NCI-H748 treated with DMSO at 0.1 percent for 48 hours (cell line): Measurements from ENCODE around the gene HOXD11.
A peak's percentile ranks its signal among the peaks of the same experiment; 100 is the strongest.

Source experiments
- DNase-seq: peaks from one replicate; lab custom pipeline; 2025; lab: John Stamatoyannopoulos, UW

The HOXD11 gene

DNA sequence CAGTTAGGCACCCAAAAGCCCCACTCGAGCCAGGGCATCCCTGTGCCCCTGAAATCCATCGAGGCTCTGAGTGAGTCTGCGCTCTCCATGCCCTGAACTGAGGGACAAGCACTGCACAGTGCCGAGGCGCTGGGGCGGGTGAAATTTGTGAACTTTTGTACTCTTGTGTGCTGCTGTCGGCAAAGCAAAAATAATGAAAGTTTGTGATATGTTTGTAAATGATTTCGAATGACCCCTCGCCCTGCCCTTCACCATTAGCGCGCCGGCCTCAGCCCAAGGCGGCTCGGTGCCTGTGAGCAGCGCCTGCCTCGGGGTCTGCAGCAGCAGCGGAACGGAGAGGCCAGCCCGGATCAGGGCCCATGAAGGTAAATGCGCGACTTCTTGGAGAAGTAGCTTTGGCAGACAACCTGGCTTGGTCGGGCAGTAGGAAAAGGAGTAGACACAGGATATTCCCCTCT, 42.4 kb downstream of the HOXD11 start:
- DNase-seq = no peak

DNA sequence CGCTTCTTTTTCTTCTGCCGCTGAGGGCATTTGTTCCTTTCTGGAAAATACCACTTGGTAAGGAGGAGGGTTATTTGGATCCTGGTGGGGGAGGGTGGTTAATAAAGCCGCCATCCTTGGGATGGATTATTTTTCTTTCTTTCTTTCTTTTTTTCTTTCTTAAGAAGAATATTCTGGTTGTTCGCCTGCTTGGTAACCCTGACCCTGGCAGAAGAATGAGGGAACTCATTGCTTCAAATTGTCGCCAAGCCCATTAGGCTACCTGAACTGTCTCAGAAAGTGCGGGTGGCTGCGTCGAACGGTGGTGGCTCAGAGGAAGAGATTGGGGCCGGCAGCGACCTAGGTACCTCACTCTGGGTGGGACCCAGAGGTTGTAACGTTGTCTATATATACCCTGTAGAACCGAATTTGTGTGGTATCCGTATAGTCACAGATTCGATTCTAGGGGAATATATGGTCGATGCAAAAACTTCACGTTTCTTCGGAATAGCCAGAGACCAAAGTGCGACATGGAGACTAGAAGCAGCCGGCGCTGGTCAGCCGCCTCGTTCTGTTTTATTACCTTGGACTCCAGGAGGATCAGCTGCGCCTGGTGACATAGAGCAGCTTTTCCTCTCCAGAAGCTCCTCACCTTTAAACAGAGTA, 43.0 kb downstream of the HOXD11 start:
- no peak for DNase-seq

DNA sequence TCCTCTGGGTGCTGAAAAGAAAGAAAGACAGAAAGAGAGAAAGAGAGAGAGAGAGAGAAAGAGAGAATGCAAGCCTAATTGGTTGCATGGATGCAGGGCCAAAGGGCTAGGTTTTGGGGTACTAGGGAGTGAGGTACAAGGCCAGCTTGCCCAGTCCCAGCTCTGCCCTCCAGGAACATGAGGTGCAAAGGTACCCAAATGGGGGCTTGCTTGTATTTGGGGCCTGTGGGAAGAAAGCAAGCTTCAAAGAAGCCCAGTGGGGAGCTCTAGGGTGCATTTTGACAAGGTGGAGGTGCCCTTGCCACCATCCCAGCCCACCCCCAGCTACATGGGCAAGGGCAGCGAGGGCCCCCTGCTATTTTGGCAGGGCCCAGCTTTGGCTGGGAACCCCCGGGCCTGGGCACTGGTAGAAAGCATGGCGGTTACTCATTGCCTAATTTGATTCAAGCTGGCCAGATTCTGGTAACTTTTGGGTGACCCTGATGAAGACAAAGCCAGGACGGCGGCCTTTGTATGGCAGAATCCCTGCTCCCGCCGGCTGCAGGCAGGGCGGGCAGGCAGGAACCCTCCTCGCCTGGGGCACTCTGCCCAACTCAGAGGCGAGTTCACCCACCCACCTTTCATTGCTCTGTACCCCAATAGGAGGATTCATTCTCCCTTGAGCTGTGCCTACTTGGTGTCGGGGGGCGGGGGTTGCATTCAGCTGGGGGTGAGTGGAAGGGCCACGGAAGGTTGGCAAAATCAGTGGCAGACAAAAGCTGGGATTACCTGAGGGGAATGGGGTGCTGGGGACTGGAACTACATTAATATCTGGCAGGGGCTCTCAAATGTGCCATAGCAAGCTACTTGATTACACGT, 43.7 kb downstream of the HOXD11 start:
- no peak for DNase-seq

DNA sequence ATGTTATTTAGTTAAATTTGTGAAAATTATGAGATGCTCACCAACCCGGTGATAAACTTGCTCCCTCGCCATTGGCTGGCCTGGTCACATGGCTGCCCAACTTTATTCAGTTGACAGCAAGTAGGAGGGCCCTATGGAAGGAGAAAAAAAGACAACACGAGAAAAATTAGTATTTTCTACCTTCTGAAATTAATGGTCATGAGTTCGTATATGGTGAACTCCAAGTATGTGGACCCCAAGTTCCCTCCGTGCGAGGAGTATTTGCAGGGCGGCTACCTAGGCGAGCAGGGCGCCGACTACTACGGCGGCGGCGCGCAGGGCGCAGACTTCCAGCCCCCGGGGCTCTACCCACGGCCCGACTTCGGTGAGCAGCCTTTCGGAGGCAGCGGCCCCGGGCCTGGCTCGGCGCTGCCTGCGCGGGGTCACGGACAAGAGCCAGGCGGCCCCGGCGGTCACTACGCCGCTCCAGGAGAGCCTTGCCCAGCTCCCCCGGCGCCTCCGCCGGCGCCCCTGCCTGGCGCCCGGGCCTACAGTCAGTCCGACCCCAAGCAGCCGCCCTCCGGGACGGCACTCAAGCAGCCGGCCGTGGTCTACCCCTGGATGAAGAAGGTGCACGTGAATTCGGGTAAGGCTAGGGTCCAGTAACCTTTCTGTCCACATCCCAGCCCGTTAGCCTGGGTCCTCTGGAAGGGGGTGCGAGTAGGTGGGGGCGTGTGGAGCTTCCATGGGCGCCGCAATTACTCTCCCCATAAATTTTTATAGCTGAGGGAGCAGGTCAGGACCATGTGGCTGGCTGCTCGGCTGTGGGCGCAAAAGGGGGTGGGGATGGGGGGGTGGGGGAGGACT, 44.6 kb downstream of the HOXD11 start, which contains the start of gene HOXD4:
TSS of gene HOXD4 (plus strand) at position 109 of the 846 bp plus-strand sequence. CDS start at position 193, 84 bp downstream.
- no peak for DNase-seq

DNA sequence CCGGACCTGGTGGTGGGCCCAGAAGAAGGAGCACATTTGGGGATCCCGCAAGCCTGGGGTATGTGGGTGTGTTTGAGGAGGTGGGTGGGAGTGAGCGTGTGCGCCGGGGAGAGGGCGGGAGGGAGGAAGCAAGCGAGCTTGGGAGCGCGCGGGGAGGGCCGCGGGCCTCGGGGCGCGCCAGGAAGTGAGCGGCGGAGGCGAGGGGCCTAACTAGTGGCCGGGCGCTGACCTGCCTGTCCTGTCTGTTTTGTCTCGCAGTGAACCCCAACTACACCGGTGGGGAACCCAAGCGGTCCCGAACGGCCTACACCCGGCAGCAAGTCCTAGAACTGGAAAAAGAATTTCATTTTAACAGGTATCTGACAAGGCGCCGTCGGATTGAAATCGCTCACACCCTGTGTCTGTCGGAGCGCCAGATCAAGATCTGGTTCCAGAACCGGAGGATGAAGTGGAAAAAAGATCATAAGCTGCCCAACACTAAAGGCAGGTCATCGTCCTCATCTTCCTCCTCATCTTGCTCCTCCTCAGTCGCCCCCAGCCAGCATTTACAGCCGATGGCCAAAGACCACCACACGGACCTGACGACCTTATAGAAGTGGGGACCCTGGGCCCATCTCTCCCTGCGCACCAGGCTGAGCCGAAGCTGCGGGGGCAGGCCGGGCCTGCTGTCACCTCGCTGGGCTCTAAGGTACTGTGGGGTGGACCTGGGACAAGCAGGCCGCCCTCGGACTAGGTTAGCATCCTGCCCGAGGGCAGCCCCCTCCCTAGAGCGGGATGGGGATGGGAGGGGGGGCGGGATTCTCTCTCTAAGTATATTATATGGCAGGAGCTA, 45.5 kb downstream of the HOXD11 start:
- no peak for DNase-seq

DNA sequence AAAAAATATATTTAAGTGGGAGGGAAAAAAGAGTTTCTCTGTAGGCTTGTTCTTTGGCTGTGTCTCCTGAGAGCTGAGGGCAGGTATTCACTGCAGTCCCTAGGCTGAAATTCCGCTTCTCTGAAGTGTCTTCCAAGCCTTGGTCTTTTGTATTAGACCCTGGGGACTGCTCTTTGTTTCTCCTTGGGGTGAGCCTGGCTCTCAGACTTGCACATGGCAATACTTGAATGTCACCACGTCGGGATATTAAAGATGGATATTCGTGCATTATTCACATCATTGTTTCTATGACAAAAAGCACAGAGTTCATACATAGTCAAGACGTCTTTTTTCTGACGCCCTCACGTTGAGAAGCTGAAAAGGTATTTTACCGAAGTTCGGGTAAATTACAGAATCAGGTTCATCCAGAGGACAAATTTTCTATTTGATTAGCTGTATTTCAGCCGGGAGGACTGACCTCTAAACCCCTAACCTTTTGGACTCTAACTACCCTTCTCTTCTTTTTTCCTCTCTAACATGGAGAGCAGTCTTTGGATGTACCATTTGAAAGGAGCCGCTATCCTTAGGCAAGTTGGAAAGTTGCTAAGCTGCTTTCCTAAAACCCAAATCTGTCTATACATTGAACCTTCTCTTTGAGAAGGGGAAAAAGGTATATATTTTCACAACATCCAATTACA, 47.6 kb downstream of the HOXD11 start:
- DNase-seq = no peak

DNA sequence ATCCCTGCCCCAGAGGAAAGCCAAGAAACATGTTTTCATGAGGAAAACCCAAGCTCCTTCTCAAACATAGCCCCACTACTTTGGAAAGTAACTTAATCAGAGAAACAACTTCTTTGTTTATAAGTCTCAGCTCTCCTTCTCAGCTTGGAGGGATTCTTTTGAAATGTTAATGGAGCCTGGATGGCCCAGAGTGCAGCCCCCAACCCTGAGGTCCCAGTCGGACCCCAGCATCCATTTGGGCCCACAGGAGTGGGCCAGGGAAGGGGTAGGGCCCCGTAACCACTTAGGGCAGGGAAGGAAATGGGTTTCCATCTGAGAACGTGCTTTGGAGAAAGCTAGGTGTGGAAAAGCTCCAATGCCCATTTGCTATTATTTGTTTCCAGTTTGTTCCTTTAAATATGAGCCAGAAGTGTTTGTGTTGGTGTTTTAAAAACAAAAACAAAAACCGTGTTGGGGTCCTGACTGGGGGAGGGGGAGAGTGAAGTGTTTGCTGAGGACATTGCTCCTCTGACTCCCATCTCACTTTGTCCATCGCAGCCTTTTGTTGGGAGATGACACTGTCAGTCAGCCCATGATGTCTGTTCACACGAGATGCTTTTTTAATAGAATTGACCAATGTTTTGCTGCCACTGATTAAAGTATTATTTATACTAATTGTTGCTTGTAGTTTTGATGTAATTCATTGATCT, 48.4 kb downstream of the HOXD11 start:
- DNase-seq = no peak

DNA sequence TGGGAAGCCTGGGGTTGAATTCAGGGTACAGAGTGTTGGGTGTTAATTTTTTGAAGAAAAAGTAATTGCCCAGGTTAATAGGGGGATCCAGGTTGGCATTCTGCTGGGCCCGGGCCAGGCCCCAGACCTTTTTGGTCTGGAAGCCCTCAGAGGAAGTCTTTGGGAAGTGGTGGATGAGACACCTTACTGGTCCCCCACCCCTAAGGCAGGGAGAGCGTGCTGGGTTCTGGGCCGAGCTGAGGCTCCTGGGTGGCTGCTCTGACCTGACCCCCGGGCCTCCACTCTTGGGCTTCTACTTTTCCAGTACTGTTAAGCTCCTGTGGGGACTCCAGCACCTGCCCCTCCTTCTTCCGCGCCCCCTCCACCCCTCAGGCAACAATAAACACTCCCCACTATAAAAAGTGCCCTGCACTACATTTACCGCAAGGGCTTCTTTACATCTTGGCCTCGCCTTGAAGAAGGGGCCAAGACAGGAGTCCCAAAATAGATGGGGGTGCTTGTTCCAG, 49.3 kb downstream of the HOXD11 start:
- no peak for DNase-seq

DNA sequence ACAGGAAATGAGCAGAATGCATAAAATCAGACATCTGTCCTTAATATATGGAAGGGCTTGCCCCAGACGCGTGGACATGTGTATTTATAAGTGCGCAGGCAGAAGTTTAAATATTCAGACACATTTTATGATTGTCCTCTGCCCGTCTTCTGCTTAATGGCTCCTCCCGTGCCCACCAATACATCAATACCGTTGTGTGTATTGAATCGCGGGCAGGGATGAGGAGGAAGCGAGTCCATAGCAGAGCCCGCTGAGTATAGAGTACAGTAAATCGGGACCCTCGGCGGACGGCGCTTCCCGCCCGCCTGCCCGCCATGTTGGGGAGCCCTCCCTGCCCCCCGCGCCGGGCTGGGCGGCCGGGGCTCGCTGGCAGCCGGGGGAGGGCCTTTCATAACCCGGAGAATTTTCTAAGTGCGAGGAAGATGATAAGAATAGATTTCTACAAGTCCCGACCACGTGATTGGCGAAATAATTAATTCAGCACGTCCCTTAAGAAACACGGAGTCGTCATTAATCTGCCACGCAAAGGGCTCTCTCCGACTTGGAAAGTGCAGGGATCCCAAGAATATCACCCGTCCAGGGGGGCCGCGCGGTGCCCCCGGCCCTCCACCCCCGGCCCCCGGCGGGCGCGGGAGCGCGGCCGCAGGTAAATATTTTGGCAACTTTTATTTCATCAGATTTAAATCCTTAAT, 49.9 kb downstream of the HOXD11 start, which contains the start of gene HOXD3:
TSS of gene HOXD3 (plus strand) at position 501 of the 692 bp plus-strand sequence. CDS start 11,808 bp downstream, outside the sequence.
- DNase-seq = peak; percentile 53

DNA sequence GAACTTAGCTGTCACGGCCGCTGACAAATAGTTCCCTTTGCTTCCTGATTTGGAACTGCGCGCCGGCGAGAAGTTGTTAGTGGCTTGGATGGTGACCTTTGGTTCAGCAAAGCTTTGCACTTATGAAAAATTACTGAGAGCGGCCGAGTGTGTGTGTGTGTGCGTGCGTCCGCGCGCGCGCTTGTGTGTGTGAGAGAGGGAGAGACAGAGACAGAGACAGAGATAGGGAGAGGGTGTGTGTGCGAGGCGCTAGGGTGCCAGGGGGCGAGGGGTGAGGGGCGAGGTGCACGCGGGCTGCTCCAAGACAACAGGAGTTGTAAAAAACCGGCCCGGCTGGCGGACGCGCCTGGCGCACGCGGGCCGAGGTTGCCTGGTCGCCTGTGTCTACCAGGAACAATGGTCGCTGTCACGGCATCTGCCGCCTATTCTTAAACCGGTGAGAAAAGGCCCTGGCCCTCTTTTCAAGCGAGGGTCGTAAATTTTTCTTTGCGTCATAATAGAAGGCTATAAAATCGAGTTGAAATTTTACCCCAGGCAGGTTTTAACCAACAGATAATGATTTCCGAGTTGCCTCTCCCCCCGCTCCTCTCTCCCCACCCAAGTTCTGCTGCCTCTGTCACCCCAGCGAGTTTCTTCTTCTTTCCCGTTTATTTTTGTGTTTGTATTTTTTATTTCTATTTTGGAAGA, 50.6 kb downstream of the HOXD11 start:
- peak; percentile 77 for DNase-seq

DNA sequence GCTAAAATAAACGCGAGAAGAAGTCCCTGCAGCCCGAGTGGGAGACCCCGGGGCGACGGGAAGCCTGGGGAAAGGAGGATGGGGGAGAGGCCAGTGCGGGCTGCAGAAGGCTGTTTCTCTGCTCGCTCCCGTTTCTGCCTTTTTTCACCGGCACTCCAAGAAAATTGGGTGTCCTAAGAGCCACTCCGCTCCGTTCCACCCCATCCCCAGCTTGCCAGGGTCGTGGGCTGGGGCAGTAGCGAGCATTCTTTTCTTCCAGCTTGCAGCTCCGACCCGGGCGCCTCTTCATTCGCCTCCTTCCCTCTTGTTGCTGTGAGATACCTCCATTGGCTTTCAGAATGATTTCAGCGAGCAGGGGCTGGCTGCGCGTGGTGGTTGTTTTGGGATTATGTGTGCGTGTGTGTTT, 51.1 kb downstream of the HOXD11 start:
- DNase-seq = peak; percentile 71

DNA sequence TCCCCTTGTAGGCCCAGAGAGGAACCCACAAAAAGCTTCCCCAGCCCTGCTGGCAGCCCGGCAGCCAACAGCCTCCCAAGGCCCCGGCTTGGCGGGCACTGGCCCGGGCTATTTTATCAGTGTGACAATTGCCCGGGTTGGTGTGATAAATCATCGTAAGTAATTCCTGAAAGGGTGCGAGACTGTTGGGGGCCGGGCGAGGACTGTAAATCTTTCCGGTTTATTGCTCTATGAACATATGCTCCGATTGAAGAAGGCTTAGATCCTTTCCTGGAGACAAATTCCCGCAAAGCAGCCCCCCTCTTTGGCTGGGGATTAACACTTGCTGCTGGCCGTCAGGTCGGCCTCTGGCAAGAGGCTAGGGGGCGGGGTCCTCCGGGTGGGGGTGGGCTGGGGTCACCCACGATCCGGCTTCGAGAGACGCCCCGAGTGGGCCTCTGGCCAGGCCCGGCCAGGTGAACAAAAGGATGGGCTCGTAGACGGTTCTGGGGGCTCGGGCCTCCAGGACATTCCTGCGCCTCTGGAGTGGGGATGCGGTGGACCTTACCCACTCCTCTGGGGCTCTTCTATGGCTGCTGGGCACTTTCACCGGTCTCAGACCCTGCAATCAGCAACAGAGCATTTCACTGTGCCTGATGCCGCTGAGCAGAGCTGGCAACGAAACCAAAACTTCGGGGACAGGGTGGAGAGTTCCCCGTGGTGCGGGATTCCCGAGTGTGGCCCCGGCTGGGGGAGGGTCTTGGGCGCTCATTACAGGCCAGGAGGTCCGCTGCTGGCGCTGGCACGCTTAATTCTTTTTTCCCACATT, 52.0 kb downstream of the HOXD11 start:
- no peak for DNase-seq
